HepG2 (cell line): ENCODE results near the gene CFAP100. TPM values are rescaled to one million over a fixed set of nuclear protein-coding genes. Genes with fewer than 3 reads are reported as not detected.

ENCODE experiments used
- AGO2 ChIP-seq: fragments of 200-400 bp; formaldehyde crosslinking; optimal IDR thresholded peaks from 2 replicates; pipeline ENCODE3; 2017; ENCODE audit warnings: mild to moderate bottlenecking, low read depth, low read length, moderate library complexity
- AKAP8 ChIP-seq: sonication (generic); formaldehyde crosslinking; IDR thresholded peaks from 2 replicates; pipeline ENCODE4 v1.5.1; 2020; ENCODE audit warnings: mild to moderate bottlenecking, missing genetic modification reagents
- DBP ChIP-seq: sonication (generic); formaldehyde crosslinking; IDR thresholded peaks from 2 replicates; pipeline ENCODE4 v1.4.0; 2020; ENCODE audit warnings: missing genetic modification reagents; ENCODE audit errors: not compliant biosample characterization
- GABPB1 ChIP-seq: IDR thresholded peaks from 2 replicates; pipeline ENCODE4 v1.6.1; 2016; ENCODE audit warnings: mild to moderate bottlenecking, missing genetic modification reagents, moderate library complexity, missing compliant biosample characterization
- MEIS2 ChIP-seq: sonication (generic); formaldehyde crosslinking; IDR thresholded peaks from 2 replicates; pipeline ENCODE4 v1.9.0; 2021; ENCODE audit warnings: mild to moderate bottlenecking, missing genetic modification reagents
- NONO ChIP-seq, 2 experiments: fragments of 450-650 bp in 1 of 2; sonication (generic) in 1 of 2; formaldehyde crosslinking in 1 of 2; IDR thresholded peaks in 1 of 2; conservative IDR thresholded peaks in 1 of 2; 2 replicates each; pipeline versions ENCODE4 v1.6.1 to v1.8.0; 2017 to 2022; ENCODE audit warnings: mild to moderate bottlenecking in 1 of 2, missing genetic modification reagents in 1 of 2, moderate library complexity in 1 of 2
- POGZ ChIP-seq: sonication (generic); formaldehyde crosslinking; IDR thresholded peaks from 2 replicates; pipeline ENCODE4 v1.4.0; 2020; ENCODE audit warnings: mild to moderate bottlenecking, missing genetic modification reagents
- POLR2A ChIP-seq, 2 experiments: IDR thresholded peaks; 2 replicates each; pipeline ENCODE4 v1.6.1; 2011; ENCODE audit warnings: low read depth in 2 of 2, low read length in 2 of 2, mild to moderate bottlenecking in 1 of 2, moderate library complexity in 1 of 2; ENCODE audit not compliant: insufficient read depth in 1 of 2
- RAD21 ChIP-seq: fragments of 450-650 bp; formaldehyde crosslinking; IDR thresholded peaks from 2 replicates; pipeline ENCODE4 v1.5.0; 2020; ENCODE audit warnings: mild to moderate bottlenecking
- RBM22 ChIP-seq: fragments of 200-400 bp; formaldehyde crosslinking; optimal IDR thresholded peaks from 2 replicates; pipeline ENCODE3; 2017; ENCODE audit warnings: mild to moderate bottlenecking, low read length, moderate library complexity
- TMF1 ChIP-seq: sonication (generic); formaldehyde crosslinking; IDR thresholded peaks from 2 replicates; pipeline ENCODE4 v1.8.1; 2022; ENCODE audit warnings: low read depth, missing genetic modification reagents
- ZBTB7B ChIP-seq: sonication (generic); formaldehyde crosslinking; IDR thresholded peaks from 2 replicates; pipeline ENCODE4 v1.4.0; 2020; ENCODE audit warnings: missing genetic modification reagents
- ZMYM4 ChIP-seq: sonication (generic); formaldehyde crosslinking; IDR thresholded peaks from 2 replicates; pipeline ENCODE4 v1.8.1; 2023; ENCODE audit warnings: mild to moderate bottlenecking, missing genetic modification reagents
- ZNF136 ChIP-seq: sonication (generic); formaldehyde crosslinking; IDR thresholded peaks from 2 replicates; pipeline ENCODE4 v1.8.1; 2022; ENCODE audit warnings: low read depth, mild to moderate bottlenecking, moderate library complexity, missing genetic modification reagents
- ZNF18 ChIP-seq: sonication (generic); formaldehyde crosslinking; IDR thresholded peaks from 2 replicates; pipeline ENCODE4 v1.8.0; 2022; ENCODE audit warnings: mild to moderate bottlenecking, missing genetic modification reagents; ENCODE audit not compliant: insufficient replicate concordance
- ZNF225 ChIP-seq: sonication (generic); formaldehyde crosslinking; IDR thresholded peaks from 2 replicates; pipeline ENCODE4 v1.4.0; 2020; ENCODE audit warnings: mild to moderate bottlenecking, missing genetic modification reagents
- ZNF354B ChIP-seq: sonication (generic); formaldehyde crosslinking; IDR thresholded peaks from 2 replicates; pipeline ENCODE4 v1.8.0; 2022; ENCODE audit warnings: mild to moderate bottlenecking, missing genetic modification reagents
- ZNF430 ChIP-seq: sonication (generic); formaldehyde crosslinking; IDR thresholded peaks from 2 replicates; pipeline ENCODE4 v1.9.0; 2021; ENCODE audit warnings: mild to moderate bottlenecking, missing genetic modification reagents
- ZNF432 ChIP-seq: sonication (generic); formaldehyde crosslinking; IDR thresholded peaks from 2 replicates; pipeline ENCODE4 v1.5.0; 2020; ENCODE audit warnings: missing genetic modification reagents, mild to moderate bottlenecking, borderline replicate concordance
- ZNF44 ChIP-seq: sonication (generic); formaldehyde crosslinking; IDR thresholded peaks from 2 replicates; pipeline ENCODE4 v1.5.1; 2020; ENCODE audit warnings: mild to moderate bottlenecking, missing genetic modification reagents
- ZNF598 ChIP-seq: sonication (generic); formaldehyde crosslinking; IDR thresholded peaks from 2 replicates; pipeline ENCODE4 v1.5.1; 2020; ENCODE audit warnings: mild to moderate bottlenecking, missing genetic modification reagents, borderline replicate concordance
- ZNF678 ChIP-seq: sonication (generic); formaldehyde crosslinking; IDR thresholded peaks from 2 replicates; pipeline ENCODE4 v1.4.0; 2020; ENCODE audit warnings: mild to moderate bottlenecking, missing genetic modification reagents
- ZNF761 ChIP-seq: sonication (generic); formaldehyde crosslinking; conservative IDR thresholded peaks from 2 replicates; pipeline ENCODE4 v1.4.0; 2020; ENCODE audit warnings: mild to moderate bottlenecking, missing genetic modification reagents
- polyA plus RNA-seq, 8 experiments: library from polyadenylated mRNA; depleted of rRNA in 3 of 8; stranded (reverse) in 7 of 8; unstranded in 1 of 8; fragments of >200 nt; fragmentation: Illumina TruSeq in 4 of 8; extraction: Trizol in 4 of 8; gene quantifications; 2 replicates each; pipeline versions ENCODE4 v1.2.1 to v1.2.3, GENCODE V29; 2011 to 2016; ENCODE audit warnings: low read depth in 4 of 8, missing spikeins in 1 of 8, mixed read lengths in 1 of 8; ENCODE audit not compliant: insufficient read depth in 1 of 8
- total RNA-seq, 5 experiments: library from RNA; depleted of rRNA; stranded (reverse); fragments of >200 nt; fragmentation: Illumina TruSeq; extraction: Trizol; gene quantifications; 2 replicates each; pipeline ENCODE4 v1.2.3, GENCODE V29; 2016; ENCODE audit warnings: low read depth in 1 of 5
- TF ChIP-seq, protein P1 (sequence below): IDR thresholded peaks from 2 replicates; pipeline ENCODE4 v1.6.1; 2016; ENCODE audit warnings: missing compliant biosample characterization, missing genetic modification reagents, borderline replicate concordance
- TF ChIP-seq, protein P2 (sequence below): sonication (generic); formaldehyde crosslinking; IDR thresholded peaks from 2 replicates; pipeline ENCODE4 v1.4.0; 2020; ENCODE audit warnings: missing genetic modification reagents

Gene CFAP100
- total and polyA plus RNA-seq, 2 of the 13 experiments (the other 11 are each of a cell fraction or from before 2014, with no cell fraction given): 0.32 TPM; not detected in 1

DNA sequence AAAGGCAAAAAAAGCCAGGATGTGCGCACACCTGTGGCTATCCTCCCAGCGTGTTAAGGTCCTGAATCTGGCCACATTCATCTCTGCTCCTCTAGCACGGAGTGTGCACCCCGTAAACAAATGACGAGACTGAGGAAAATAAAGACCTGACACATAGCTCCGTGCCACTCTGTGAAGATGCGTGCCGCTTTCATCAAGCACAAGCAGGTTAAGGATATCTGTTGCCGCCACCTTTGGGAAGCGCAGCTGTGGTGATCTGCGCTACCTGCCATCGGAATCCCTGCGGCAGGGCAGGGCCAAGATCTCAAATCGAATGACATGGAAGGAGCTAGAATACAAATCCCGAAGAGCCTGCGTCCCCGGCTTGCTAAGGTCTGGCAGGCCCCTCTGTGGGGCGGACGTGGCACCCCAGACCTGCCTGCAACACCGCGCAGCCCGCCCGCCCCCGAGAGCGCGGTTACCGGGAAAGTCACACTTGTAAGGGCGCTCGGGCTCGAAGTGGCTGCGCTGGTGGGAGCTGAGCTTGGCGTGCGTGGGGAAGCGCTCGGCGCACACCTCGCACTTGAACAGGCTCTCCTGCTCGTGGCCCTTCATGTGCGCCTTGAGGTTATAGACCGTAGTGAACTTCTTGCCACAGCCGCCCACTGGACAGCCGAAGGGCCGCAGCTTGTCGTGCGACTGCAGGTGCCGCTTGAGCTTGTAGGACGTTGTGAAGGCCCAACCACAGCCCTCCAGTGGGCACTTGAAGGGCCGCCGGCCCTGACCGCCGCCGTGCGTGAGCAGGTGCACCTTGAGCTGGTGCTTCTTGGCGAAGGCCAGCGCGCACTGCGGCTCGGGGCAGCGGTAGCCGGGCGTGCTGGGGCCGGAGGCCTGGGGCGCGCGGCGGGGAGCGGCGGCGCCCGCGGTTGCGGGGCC is 80.0 kb downstream of the CFAP100 start (continued):
- no peak for TF ChIP-seq NONO (IDR thresholded peaks at IDR 0.05)
- 0 out of 2 replicates have a peak, but pooled peaks have one; percentile 4 for TF ChIP-seq NONO (CRISPR knock-in tag; conservative IDR thresholded peaks at IDR 0.05)
- peak in 1 of 2 experiments; percentile 33; a peak in 2 of 4 replicates for TF ChIP-seq POLR2A (IDR thresholded peaks at IDR 0.05; ENCODE audit: insufficient read depth in 1 of 2, low read depth in 2 of 2, low read length in 2 of 2)
- TF ChIP-seq ZNF432 (CRISPR knock-in tag): no peak
- 0 out of 2 replicates have a peak, but pooled peaks have one; percentile 10 for TF ChIP-seq AKAP8 (CRISPR knock-in tag)
- 0 out of 2 replicates have a peak, but pooled peaks have one; percentile 26 for TF ChIP-seq ZNF430 (CRISPR knock-in tag)
- TF ChIP-seq ZNF18 (CRISPR knock-in tag): peak; percentile 3
- no peak for TF ChIP-seq ZNF44 (CRISPR knock-in tag)
- no peak for TF ChIP-seq RBM22
- no peak for TF ChIP-seq ZNF354B (CRISPR knock-in tag)
- no peak for TF ChIP-seq DBP (CRISPR knock-in tag)
- TF ChIP-seq, protein P1, sequence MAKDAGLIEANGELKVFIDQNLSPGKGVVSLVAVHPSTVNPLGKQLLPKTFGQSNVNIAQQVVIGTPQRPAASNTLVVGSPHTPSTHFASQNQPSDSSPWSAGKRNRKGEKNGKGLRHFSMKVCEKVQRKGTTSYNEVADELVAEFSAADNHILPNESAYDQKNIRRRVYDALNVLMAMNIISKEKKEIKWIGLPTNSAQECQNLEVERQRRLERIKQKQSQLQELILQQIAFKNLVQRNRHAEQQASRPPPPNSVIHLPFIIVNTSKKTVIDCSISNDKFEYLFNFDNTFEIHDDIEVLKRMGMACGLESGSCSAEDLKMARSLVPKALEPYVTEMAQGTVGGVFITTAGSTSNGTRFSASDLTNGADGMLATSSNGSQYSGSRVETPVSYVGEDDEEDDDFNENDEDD (CRISPR knock-in tag): no peak
- no peak for TF ChIP-seq ZNF678 (CRISPR knock-in tag)
- no peak for TF ChIP-seq RAD21 (CRISPR knock-in tag)
- TF ChIP-seq ZNF761 (CRISPR knock-in tag): no peak
- TF ChIP-seq ZBTB7B (CRISPR knock-in tag): 0 out of 2 replicates have a peak, but pooled peaks have one; percentile 21
- TF ChIP-seq, protein P2, sequence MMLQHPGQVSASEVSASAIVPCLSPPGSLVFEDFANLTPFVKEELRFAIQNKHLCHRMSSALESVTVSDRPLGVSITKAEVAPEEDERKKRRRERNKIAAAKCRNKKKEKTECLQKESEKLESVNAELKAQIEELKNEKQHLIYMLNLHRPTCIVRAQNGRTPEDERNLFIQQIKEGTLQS: 0 out of 2 replicates have a peak, but pooled peaks have one; percentile 24
- TF ChIP-seq GABPB1 (CRISPR knock-in tag): no peak; the same call in 1 of the 2 replicates
- peak; percentile 71; the same call in 1 of the 2 replicates for TF ChIP-seq ZNF225 (CRISPR knock-in tag)
- 0 out of 2 replicates have a peak, but pooled peaks have one; percentile 16 for TF ChIP-seq MEIS2
- 0 out of 2 replicates have a peak, but pooled peaks have one; percentile 44 for TF ChIP-seq ZMYM4 (CRISPR knock-in tag)
- TF ChIP-seq POGZ (CRISPR knock-in tag): 0 out of 2 replicates have a peak, but pooled peaks have one; percentile 16
- TF ChIP-seq ZNF598 (CRISPR knock-in tag): peak; percentile 79
- TF ChIP-seq TMF1: 0 out of 2 replicates have a peak, but pooled peaks have one; percentile 67
- 0 out of 2 replicates have a peak, but pooled peaks have one; percentile 46 for TF ChIP-seq ZNF136 (CRISPR knock-in tag)
- TF ChIP-seq AGO2: peak; percentile 57
